HepG2 (cell line): ENCODE results near the gene OTC. TPM values are rescaled to one million over a fixed set of nuclear protein-coding genes. Genes with fewer than 3 reads are reported as not detected.

ENCODE experiments used
- ARID3A ChIP-seq: IDR thresholded peaks from 2 replicates; pipeline ENCODE4 v1.6.1; 2012; ENCODE audit warnings: low read depth, low read length, improper control_type of control experiment
- CEBPG ChIP-seq: IDR thresholded peaks from 2 replicates; pipeline ENCODE4 v1.6.1; 2016
- DDIT3 ChIP-seq: sonication (generic); formaldehyde crosslinking; IDR thresholded peaks from 2 replicates; pipeline ENCODE4 v1.4.0; 2020; ENCODE audit warnings: mild to moderate bottlenecking, missing genetic modification reagents
- GATA4 ChIP-seq: sonication (generic); IDR thresholded peaks from 2 replicates; pipeline ENCODE4 v1.6.1; 2016; ENCODE audit warnings: antibody characterized with exemption, low read depth, borderline replicate concordance
- GATAD2A ChIP-seq: IDR thresholded peaks from 2 replicates; pipeline ENCODE4 v1.6.1; 2016
- GFI1 ChIP-seq: sonication (generic); formaldehyde crosslinking; IDR thresholded peaks from 2 replicates; pipeline ENCODE4 v1.5.0; 2020; ENCODE audit warnings: missing genetic modification reagents, mild to moderate bottlenecking, borderline replicate concordance
- MYC ChIP-seq: sonication (generic); formaldehyde crosslinking; IDR thresholded peaks from 2 replicates; pipeline ENCODE4 v1.9.0; 2021; ENCODE audit warnings: missing genetic modification reagents, borderline replicate concordance
- ONECUT2 ChIP-seq: sonication (generic); formaldehyde crosslinking; IDR thresholded peaks from 2 replicates; pipeline ENCODE4 v1.4.0; 2020; ENCODE audit warnings: missing genetic modification reagents
- PPARG ChIP-seq: conservative IDR thresholded peaks from 2 replicates; pipeline ENCODE4 v1.6.1; 2016; ENCODE audit warnings: missing biosample characterization, missing genetic modification reagents
- RCOR2 ChIP-seq: IDR thresholded peaks from 2 replicates; pipeline ENCODE4 v1.6.1; 2016; ENCODE audit warnings: missing biosample characterization, missing genetic modification reagents
- ZFP82 ChIP-seq: sonication (generic); formaldehyde crosslinking; IDR thresholded peaks from 2 replicates; pipeline ENCODE4 v1.5.1; 2020; ENCODE audit warnings: mild to moderate bottlenecking, missing genetic modification reagents, borderline replicate concordance
- ZMYM4 ChIP-seq: sonication (generic); formaldehyde crosslinking; IDR thresholded peaks from 2 replicates; pipeline ENCODE4 v1.8.1; 2023; ENCODE audit warnings: mild to moderate bottlenecking, missing genetic modification reagents
- ZNF569 ChIP-seq: sonication (generic); formaldehyde crosslinking; IDR thresholded peaks from 2 replicates; pipeline ENCODE4 v1.5.0; 2020; ENCODE audit warnings: mild to moderate bottlenecking, missing genetic modification reagents, moderate library complexity, borderline replicate concordance
- ZNF761 ChIP-seq: sonication (generic); formaldehyde crosslinking; conservative IDR thresholded peaks from 2 replicates; pipeline ENCODE4 v1.4.0; 2020; ENCODE audit warnings: mild to moderate bottlenecking, missing genetic modification reagents
- polyA plus RNA-seq, 8 experiments: library from polyadenylated mRNA; depleted of rRNA in 3 of 8; stranded (reverse) in 7 of 8; unstranded in 1 of 8; fragments of >200 nt; fragmentation: Illumina TruSeq in 4 of 8; extraction: Trizol in 4 of 8; gene quantifications; 2 replicates each; pipeline versions ENCODE4 v1.2.1 to v1.2.3, GENCODE V29; 2011 to 2016; ENCODE audit warnings: low read depth in 4 of 8, missing spikeins in 1 of 8, mixed read lengths in 1 of 8; ENCODE audit not compliant: insufficient read depth in 1 of 8
- total RNA-seq, 5 experiments: library from RNA; depleted of rRNA; stranded (reverse); fragments of >200 nt; fragmentation: Illumina TruSeq; extraction: Trizol; gene quantifications; 2 replicates each; pipeline ENCODE4 v1.2.3, GENCODE V29; 2016; ENCODE audit warnings: low read depth in 1 of 5
- TF ChIP-seq, protein P1 (sequence below): sonication (generic); formaldehyde crosslinking; IDR thresholded peaks from 2 replicates; pipeline ENCODE4 v1.5.1; 2020; ENCODE audit warnings: mild to moderate bottlenecking, moderate library complexity, missing genetic modification reagents
- TF ChIP-seq, protein P2 (sequence below): sonication (generic); formaldehyde crosslinking; IDR thresholded peaks from 2 replicates; pipeline ENCODE4 v1.5.0; 2020; ENCODE audit warnings: missing genetic modification reagents
- TF ChIP-seq, protein P3 (sequence below): sonication (generic); formaldehyde crosslinking; IDR thresholded peaks from 2 replicates; pipeline ENCODE4 v1.4.0; 2020; ENCODE audit warnings: missing genetic modification reagents, borderline replicate concordance
- TF ChIP-seq, protein P4 (sequence below): conservative IDR thresholded peaks from 2 replicates; pipeline ENCODE4 v1.6.1; 2018; ENCODE audit warnings: missing genetic modification reagents

OTC gene
- total and polyA plus RNA-seq, 2 of the 13 experiments (the other 11 are each of a cell fraction or from before 2014, with no cell fraction given) = 0.04 to 1.8 TPM

DNA sequence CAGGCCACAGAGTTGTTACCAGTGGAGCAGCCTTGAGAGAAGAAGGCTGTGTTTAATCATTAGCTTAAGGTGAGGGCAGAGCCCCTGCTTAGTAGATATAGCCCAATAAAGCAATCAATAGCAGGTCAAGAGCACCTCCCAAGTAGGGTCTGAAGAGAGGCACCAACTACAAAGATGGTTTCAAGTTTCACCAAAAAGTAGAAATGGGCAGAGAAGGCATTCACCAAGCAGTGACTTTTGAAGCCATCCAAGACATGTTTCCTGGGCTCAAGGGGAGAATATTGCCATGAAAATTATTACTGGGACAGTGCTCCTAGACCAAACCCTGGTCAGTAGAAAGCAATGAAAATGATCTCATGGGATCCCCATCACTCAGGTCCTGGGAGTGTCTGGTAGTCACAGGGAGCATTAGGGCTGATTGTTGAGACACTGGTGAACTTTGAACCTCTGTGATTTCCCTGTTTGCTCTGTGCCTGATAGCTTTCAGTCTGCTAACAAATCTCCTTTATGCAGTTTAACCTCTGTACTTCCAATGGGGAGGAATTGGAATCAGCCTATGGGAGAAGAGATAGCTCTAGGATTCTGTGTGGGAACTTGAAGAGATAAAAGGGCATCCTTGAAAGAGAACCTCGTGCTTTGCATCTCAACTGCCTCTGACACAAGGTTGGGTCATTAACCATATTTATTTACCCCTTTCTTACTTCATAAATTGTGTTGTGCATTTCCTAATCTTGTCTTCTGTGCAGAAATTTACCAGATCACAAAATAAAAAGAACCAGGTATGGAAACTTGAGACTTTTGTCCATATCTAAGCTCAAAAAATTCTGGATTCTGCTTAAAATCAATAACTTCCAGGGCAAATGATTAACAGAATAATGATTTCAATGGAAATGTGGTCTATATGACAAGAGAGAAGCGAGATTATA, 9.3 kb upstream of the OTC start (continued):
- TF ChIP-seq ZMYM4 (CRISPR knock-in tag) = peak; percentile 44
- peak; percentile 52 for TF ChIP-seq GATAD2A (CRISPR knock-in tag)
- TF ChIP-seq, protein P1, sequence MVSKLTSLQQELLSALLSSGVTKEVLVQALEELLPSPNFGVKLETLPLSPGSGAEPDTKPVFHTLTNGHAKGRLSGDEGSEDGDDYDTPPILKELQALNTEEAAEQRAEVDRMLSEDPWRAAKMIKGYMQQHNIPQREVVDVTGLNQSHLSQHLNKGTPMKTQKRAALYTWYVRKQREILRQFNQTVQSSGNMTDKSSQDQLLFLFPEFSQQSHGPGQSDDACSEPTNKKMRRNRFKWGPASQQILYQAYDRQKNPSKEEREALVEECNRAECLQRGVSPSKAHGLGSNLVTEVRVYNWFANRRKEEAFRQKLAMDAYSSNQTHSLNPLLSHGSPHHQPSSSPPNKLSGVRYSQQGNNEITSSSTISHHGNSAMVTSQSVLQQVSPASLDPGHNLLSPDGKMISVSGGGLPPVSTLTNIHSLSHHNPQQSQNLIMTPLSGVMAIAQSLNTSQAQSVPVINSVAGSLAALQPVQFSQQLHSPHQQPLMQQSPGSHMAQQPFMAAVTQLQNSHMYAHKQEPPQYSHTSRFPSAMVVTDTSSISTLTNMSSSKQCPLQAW (CRISPR knock-in tag) = peak; percentile 37; the same call in 1 of the 2 replicates
- no peak for TF ChIP-seq ZNF569
- TF ChIP-seq, protein P2, sequence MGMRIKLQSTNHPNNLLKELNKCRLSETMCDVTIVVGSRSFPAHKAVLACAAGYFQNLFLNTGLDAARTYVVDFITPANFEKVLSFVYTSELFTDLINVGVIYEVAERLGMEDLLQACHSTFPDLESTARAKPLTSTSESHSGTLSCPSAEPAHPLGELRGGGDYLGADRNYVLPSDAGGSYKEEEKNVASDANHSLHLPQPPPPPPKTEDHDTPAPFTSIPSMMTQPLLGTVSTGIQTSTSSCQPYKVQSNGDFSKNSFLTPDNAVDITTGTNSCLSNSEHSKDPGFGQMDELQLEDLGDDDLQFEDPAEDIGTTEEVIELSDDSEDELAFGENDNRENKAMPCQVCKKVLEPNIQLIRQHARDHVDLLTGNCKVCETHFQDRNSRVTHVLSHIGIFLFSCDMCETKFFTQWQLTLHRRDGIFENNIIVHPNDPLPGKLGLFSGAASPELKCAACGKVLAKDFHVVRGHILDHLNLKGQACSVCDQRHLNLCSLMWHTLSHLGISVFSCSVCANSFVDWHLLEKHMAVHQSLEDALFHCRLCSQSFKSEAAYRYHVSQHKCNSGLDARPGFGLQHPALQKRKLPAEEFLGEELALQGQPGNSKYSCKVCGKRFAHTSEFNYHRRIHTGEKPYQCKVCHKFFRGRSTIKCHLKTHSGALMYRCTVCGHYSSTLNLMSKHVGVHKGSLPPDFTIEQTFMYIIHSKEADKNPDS = 0 out of 2 replicates have a peak, but pooled peaks have one; percentile 33
- TF ChIP-seq GATA4 = 0 out of 2 replicates have a peak, but pooled peaks have one; percentile 19
- peak; percentile 29; the same call in 1 of the 2 replicates for TF ChIP-seq CEBPG (CRISPR knock-in tag)
- TF ChIP-seq PPARG (CRISPR knock-in tag) = 0 out of 2 replicates have a peak, but pooled peaks have one; percentile 12
- TF ChIP-seq ONECUT2 = peak; percentile 83
- TF ChIP-seq GFI1 (CRISPR knock-in tag) = peak; percentile 84; the same call in 1 of the 2 replicates
- 0 out of 2 replicates have a peak, but pooled peaks have one; percentile 23 for TF ChIP-seq ARID3A
- TF ChIP-seq MYC (CRISPR knock-in tag) = no peak
- TF ChIP-seq, protein P3, sequence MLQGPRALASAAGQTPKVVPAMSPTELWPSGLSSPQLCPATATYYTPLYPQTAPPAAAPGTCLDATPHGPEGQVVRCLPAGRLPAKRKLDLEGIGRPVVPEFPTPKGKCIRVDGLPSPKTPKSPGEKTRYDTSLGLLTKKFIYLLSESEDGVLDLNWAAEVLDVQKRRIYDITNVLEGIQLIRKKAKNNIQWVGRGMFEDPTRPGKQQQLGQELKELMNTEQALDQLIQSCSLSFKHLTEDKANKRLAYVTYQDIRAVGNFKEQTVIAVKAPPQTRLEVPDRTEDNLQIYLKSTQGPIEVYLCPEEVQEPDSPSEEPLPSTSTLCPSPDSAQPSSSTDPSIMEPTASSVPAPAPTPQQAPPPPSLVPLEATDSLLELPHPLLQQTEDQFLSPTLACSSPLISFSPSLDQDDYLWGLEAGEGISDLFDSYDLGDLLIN (CRISPR knock-in tag) = no peak
- no peak for TF ChIP-seq ZFP82
- TF ChIP-seq RCOR2 = 0 out of 2 replicates have a peak, but pooled peaks have one; percentile 43
- TF ChIP-seq, protein P4, sequence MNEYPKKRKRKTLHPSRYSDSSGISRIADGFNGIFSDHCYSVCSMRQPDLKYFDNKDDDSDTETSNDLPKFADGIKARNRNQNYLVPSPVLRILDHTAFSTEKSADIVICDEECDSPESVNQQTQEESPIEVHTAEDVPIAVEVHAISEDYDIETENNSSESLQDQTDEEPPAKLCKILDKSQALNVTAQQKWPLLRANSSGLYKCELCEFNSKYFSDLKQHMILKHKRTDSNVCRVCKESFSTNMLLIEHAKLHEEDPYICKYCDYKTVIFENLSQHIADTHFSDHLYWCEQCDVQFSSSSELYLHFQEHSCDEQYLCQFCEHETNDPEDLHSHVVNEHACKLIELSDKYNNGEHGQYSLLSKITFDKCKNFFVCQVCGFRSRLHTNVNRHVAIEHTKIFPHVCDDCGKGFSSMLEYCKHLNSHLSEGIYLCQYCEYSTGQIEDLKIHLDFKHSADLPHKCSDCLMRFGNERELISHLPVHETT = no peak
- no peak for TF ChIP-seq ZNF761 (CRISPR knock-in tag)
- no peak for TF ChIP-seq DDIT3 (CRISPR knock-in tag)
